Ovary (tissue), 3 donors: ENCODE results near the gene DCBLD1.

Source experiments
- CTCF ChIP-seq, 3 donors: fragments of 450-650 bp in 2 of 3; fragments of 200-600 bp in 1 of 3; IDR thresholded peaks; one replicate each; pipeline versions ENCODE4 v1.5.1 to v1.8.0; 2016 to 2022; ENCODE audit warnings: antibody characterized with exemption in 3 of 3, mild to moderate bottlenecking in 1 of 3
- POLR2A ChIP-seq: fragments of 450-650 bp; IDR thresholded peaks from one replicate; pipeline ENCODE4 v1.6.1; 2017; ENCODE audit warnings: antibody characterized with exemption, mild to moderate bottlenecking, moderate library complexity
- donor health status: DM: no; HTN: no; CAD: no.

DNA sequence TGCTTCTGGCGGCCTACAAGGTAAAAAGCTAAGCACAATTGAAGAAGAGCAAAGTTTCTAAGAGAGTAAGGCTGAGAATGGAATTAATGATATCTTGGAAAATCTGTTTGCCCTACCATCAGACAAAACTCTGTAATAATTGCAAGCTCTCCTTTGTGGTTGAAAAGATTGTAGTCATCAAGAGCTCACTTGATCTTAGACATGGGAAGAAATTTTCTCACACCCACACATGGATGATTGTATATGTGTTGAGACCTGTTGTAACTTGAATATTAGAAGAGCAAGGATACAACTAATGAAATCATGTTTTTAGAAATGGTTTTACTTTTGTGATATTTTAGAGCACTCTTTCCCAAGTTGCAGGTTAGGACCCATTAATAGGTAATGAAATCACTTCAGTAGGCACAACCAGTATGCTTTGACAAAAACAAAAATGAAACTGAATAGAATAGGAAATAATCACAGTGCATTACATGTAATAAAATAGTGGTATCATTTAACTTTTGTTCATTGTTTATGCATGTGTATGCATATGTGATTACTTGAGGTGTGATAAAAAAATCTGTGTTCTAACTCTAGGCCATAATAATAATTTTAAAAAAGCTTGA, 14.0 kb downstream of the DCBLD1 start:
- no peak for TF ChIP-seq POLR2A
- TF ChIP-seq CTCF (IDR thresholded peaks at IDR 0.05): no peak
